GM12878 (cell line): ENCODE results near the gene IRS2.
"Not testable (repeated sequence)": the region's sequence is repeated elsewhere in the genome, so short reads cannot be mapped to it uniquely, and the experiment has no call there.

Source experiments
- CTCF ChIP-seq, 3 experiments: IDR thresholded peaks in 2 of 3; conservative IDR thresholded peaks in 1 of 3; 2 replicates each; pipeline ENCODE4 v1.5.1; 2011; ENCODE audit warnings: low read depth in 3 of 3, low read length in 3 of 3, mild to moderate bottlenecking in 3 of 3, control low read depth in 2 of 3, moderate library complexity in 2 of 3, inconsistent platforms in 1 of 3, mixed read lengths in 1 of 3; ENCODE audit not compliant: control insufficient read depth in 2 of 3, insufficient read depth in 1 of 3; ENCODE audit errors: extremely low read depth in 1 of 3
- E2F4 ChIP-seq: IDR thresholded peaks from 2 replicates; pipeline ENCODE4 v1.6.1; 2012; ENCODE audit warnings: low read depth, low read length, improper control_type of control experiment
- EZH2 ChIP-seq: IDR thresholded peaks from 2 replicates; pipeline ENCODE4 v1.6.1; 2012; ENCODE audit warnings: low read depth, mild to moderate bottlenecking, control low read depth, inconsistent platforms, low read length, borderline replicate concordance; ENCODE audit not compliant: control insufficient read depth
- GABPA ChIP-seq: IDR thresholded peaks from 2 replicates; pipeline ENCODE4 v1.6.1; 2014; ENCODE audit warnings: antibody characterized with exemption, low read depth, mild to moderate bottlenecking, inconsistent platforms
- KDM1A ChIP-seq: fragments of 200-600 bp; sonication (generic); IDR thresholded peaks from 2 replicates; pipeline ENCODE4 v1.6.1; 2016; ENCODE audit warnings: borderline replicate concordance
- NR2C1 ChIP-seq: fragments of 450-650 bp; IDR thresholded peaks from 2 replicates; pipeline ENCODE4 v1.6.1; 2017; ENCODE audit warnings: antibody characterized with exemption, mild to moderate bottlenecking, moderate library complexity
- POLR2A ChIP-seq: IDR thresholded peaks from 2 replicates; pipeline ENCODE4 v1.6.1; 2011; ENCODE audit warnings: low read depth, mild to moderate bottlenecking, low read length
- POLR2AphosphoS5 ChIP-seq: IDR thresholded peaks from 2 replicates; pipeline ENCODE4 v1.6.1; 2011; ENCODE audit warnings: mild to moderate bottlenecking, low read length, inconsistent platforms
- PRDM15 ChIP-seq: fragments of 450-650 bp; formaldehyde crosslinking; IDR thresholded peaks from 2 replicates; pipeline ENCODE4 v1.4.0; 2020; ENCODE audit warnings: mild to moderate bottlenecking, moderate library complexity
- RCOR1 ChIP-seq: conservative IDR thresholded peaks from 2 replicates; pipeline ENCODE4 v1.6.1; 2012; ENCODE audit warnings: low read depth, low read length, improper control_type of control experiment
- REST ChIP-seq: IDR thresholded peaks from 2 replicates; pipeline ENCODE4 v1.6.1; 2012; ENCODE audit warnings: mild to moderate bottlenecking, low read depth, low read length
- TCF7 ChIP-seq: IDR thresholded peaks from 2 replicates; pipeline ENCODE4 v1.6.1; 2014; ENCODE audit warnings: antibody characterized with exemption, borderline replicate concordance

- TF ChIP-seq POLR2A; CTCF (IDR thresholded peaks at IDR 0.05 in 2 of 3, conservative IDR thresholded peaks at IDR 0.05 in 1 of 3; ENCODE audit: control insufficient read depth in 2 of 3, extremely low read depth in 1 of 3, insufficient read depth in 1 of 3, low read depth in 3 of 3, low read length in 3 of 3); E2F4; TCF7; RCOR1; EZH2; REST; PRDM15; POLR2AphosphoS5; NR2C1; KDM1A; GABPA: not testable (repeated sequence)
Observed at GRCh38 chr13:109828591-109829316, 42.4 kb upstream of the IRS2 start.
